HEK293T (cell line): ENCODE results near the gene TECR.

Source experiments
- ARNT ChIP-seq: fragments of 450-650 bp; IDR thresholded peaks from 2 replicates; pipeline ENCODE4 v1.6.1; 2017; ENCODE audit warnings: mild to moderate bottlenecking
- BHLHE40 ChIP-seq: fragments of 450-650 bp; IDR thresholded peaks from 2 replicates; pipeline ENCODE4 v1.6.1; 2016; ENCODE audit warnings: mild to moderate bottlenecking, moderate library complexity, borderline replicate concordance
- CTBP1 ChIP-seq: fragments of 450-650 bp; IDR thresholded peaks from 2 replicates; pipeline ENCODE4 v1.6.1; 2016; ENCODE audit warnings: borderline replicate concordance
- ELF4 ChIP-seq: fragments of 450-650 bp; IDR thresholded peaks from 2 replicates; pipeline ENCODE4 v1.6.1; 2017; ENCODE audit warnings: antibody characterized with exemption
- FOXA1 ChIP-seq: fragments of 450-650 bp; IDR thresholded peaks from 2 replicates; pipeline ENCODE4 v1.6.1; 2016; ENCODE audit warnings: mild to moderate bottlenecking
- FOXM1 ChIP-seq: fragments of 450-650 bp; IDR thresholded peaks from 2 replicates; pipeline ENCODE4 v1.6.1; 2017; ENCODE audit warnings: mild to moderate bottlenecking, borderline replicate concordance
- L3MBTL2 ChIP-seq: fragments of 450-650 bp; conservative IDR thresholded peaks from 2 replicates; pipeline ENCODE4 v1.6.1; 2016; ENCODE audit warnings: mild to moderate bottlenecking
- LEF1 ChIP-seq: fragments of 450-650 bp; IDR thresholded peaks from 2 replicates; pipeline ENCODE4 v1.6.1; 2017; ENCODE audit warnings: mild to moderate bottlenecking, borderline replicate concordance
- NFRKB ChIP-seq: fragments of 450-650 bp; IDR thresholded peaks from 2 replicates; pipeline ENCODE4 v1.6.1; 2016; ENCODE audit warnings: mild to moderate bottlenecking, moderate library complexity
- PKNOX1 ChIP-seq: fragments of 450-650 bp; IDR thresholded peaks from 2 replicates; pipeline ENCODE4 v1.6.1; 2016
- SP1 ChIP-seq: fragments of 450-650 bp; IDR thresholded peaks from 2 replicates; pipeline ENCODE4 v1.6.1; 2017
- SUZ12 ChIP-seq: fragments of 450-650 bp; IDR thresholded peaks from 2 replicates; pipeline ENCODE4 v1.6.1; 2016; ENCODE audit warnings: mild to moderate bottlenecking
- TARDBP ChIP-seq: fragments of 450-650 bp; IDR thresholded peaks from 2 replicates; pipeline ENCODE4 v1.6.1; 2016

DNA sequence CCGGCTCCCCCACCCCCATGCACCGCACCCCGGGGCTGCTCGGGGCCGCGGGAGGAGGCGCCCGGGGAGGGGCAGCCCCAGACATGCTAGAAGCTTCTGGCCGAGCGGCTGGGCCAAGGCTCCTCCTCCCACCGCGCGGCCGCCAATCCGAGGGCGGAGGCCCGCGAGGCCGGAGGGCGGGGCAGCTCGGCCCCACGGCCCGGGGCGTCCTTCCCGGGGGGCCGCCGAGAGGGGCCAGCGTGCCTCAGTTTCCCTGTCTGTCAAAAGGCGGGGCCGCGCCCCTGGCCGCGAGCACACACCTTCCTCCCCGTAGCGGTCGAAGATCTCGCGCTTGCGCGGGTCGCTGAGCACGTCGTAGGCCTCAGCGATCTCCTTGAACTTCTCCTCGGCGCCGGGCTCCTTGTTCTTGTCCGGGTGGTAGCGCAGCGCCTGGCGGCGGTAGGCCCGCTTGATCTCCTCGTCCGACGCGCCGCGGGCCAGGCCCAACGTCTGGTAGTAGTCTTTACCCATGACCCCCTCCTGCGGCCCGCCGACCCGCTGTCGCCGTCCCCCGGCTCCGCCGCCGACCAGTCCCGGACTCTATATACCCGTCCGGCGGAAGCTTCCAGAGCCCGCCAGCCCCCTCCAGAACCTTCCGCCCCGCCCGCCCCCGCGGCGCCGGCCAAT lies 11.4 kb upstream of the TECR start, which contains the start of gene DNAJB1:
- TF ChIP-seq BHLHE40, result no peak
- TF ChIP-seq SUZ12, result no peak
- TF ChIP-seq FOXA1, result no peak
- no peak for TF ChIP-seq CTBP1
- no peak for TF ChIP-seq SP1
- TF ChIP-seq TARDBP, result no peak
- TF ChIP-seq ELF4, result no peak
- no peak for TF ChIP-seq ARNT
- TF ChIP-seq NFRKB, result no peak
- TF ChIP-seq PKNOX1, result no peak
- no peak for TF ChIP-seq L3MBTL2
- no peak for TF ChIP-seq LEF1
- TF ChIP-seq FOXM1, result peak; percentile 26; the same call in 1 of the 2 replicates
